K562 (cell line): ENCODE data around the gene CRELD2. TPM values are rescaled to one million over a fixed set of nuclear protein-coding genes. Genes with fewer than 3 reads are reported as not detected.

Experiments used
- ELF1 ChIP-seq: fragments of 200-800 bp; sonication (Bioruptor generic); IDR thresholded peaks from 2 replicates; pipeline ENCODE4 v1.6.1; 2016; ENCODE audit warnings: missing genetic modification characterization, missing compliant biosample characterization
- NFXL1 ChIP-seq: fragments of 450-650 bp; formaldehyde crosslinking; IDR thresholded peaks from 2 replicates; pipeline ENCODE4 v1.4.0; 2021; ENCODE audit warnings: mild to moderate bottlenecking
- RBM25 ChIP-seq: fragments of 200-400 bp; formaldehyde crosslinking; IDR thresholded peaks from 2 replicates; pipeline ENCODE4 v1.6.1; 2018; ENCODE audit warnings: low read length, low read depth, moderate library complexity; ENCODE audit not compliant: severe bottlenecking
- TCFL5 ChIP-seq: fragments of 250-450 bp; sonication (Bioruptor Pico); conservative IDR thresholded peaks from 2 replicates; pipeline ENCODE4 v1.6.1; 2021; ENCODE audit warnings: mild to moderate bottlenecking, moderate library complexity, matching md5 sums
- TFAP4 ChIP-seq: sonication (generic); formaldehyde crosslinking; IDR thresholded peaks from 2 replicates; pipeline ENCODE4 v1.8.0; 2022; ENCODE audit warnings: missing genetic modification reagents, mild to moderate bottlenecking, moderate library complexity, borderline replicate concordance
- ZBTB7A ChIP-seq: IDR thresholded peaks from 2 replicates; pipeline ENCODE4 v1.6.1; 2011; ENCODE audit warnings: low read depth, mild to moderate bottlenecking, low read length, moderate library complexity, borderline replicate concordance; ENCODE audit not compliant: control insufficient read depth
- ZNF354B ChIP-seq: fragments of 250-450 bp; sonication (Bioruptor Pico); IDR thresholded peaks from 2 replicates; pipeline ENCODE4 v1.4.0; 2020
- ZNF384 ChIP-seq: IDR thresholded peaks from 2 replicates; pipeline ENCODE4 v1.6.1; 2012; ENCODE audit warnings: low read depth, low read length, improper control_type of control experiment
- ZSCAN29 ChIP-seq: fragments of 450-650 bp; IDR thresholded peaks from 2 replicates; pipeline ENCODE4 v1.6.1; 2017
- polyA plus RNA-seq, 8 experiments: library from polyadenylated mRNA; depleted of rRNA in 4 of 8; stranded (reverse) in 5 of 8; unstranded in 3 of 8; fragments of >200 nt; fragmentation: Nextera tagmentation in 2 of 8; fragmentation: Illumina TruSeq in 1 of 8; extraction: Ambion mirVana in 2 of 8; extraction: Trizol in 1 of 8; gene quantifications; 2 replicates each; pipeline versions ENCODE4 v1.2.1 to v1.2.3, GENCODE V29; 2011 to 2014; ENCODE audit warnings: inconsistent platforms in 1 of 8, missing spikeins in 1 of 8
- total RNA-seq, 7 experiments: library from RNA; depleted of rRNA in 6 of 7; stranded (reverse); fragments of >200 nt in 6 of 7; fragmentation: Illumina TruSeq in 2 of 7; extraction: Trizol in 2 of 7; gene quantifications; 2 replicates each; pipeline versions ENCODE4 v1.2.1 to v1.2.3, GENCODE V29; 2011 to 2021; ENCODE audit warnings: low replicate concordance in 1 of 7
- TF ChIP-seq, protein P1 (sequence below), 2 experiments: IDR thresholded peaks; 2 replicates each; pipeline ENCODE4 v1.6.1; 2011; ENCODE audit warnings: borderline replicate concordance in 1 of 2, control low read depth in 1 of 2, low read depth in 1 of 2, low read length in 1 of 2, mild to moderate bottlenecking in 1 of 2, mixed read lengths in 1 of 2, moderate library complexity in 1 of 2; ENCODE audit not compliant: insufficient read depth in 1 of 2, insufficient read length in 1 of 2, poor library complexity in 1 of 2, severe bottlenecking in 1 of 2; ENCODE audit errors: extremely low read depth in 1 of 2

The CRELD2 gene
- total and polyA plus RNA-seq, 9 of the 15 experiments (the other 6 are each of a cell fraction or from before 2014, with no cell fraction given), result 0.96 to 25.3 (median 8.8) TPM

DNA sequence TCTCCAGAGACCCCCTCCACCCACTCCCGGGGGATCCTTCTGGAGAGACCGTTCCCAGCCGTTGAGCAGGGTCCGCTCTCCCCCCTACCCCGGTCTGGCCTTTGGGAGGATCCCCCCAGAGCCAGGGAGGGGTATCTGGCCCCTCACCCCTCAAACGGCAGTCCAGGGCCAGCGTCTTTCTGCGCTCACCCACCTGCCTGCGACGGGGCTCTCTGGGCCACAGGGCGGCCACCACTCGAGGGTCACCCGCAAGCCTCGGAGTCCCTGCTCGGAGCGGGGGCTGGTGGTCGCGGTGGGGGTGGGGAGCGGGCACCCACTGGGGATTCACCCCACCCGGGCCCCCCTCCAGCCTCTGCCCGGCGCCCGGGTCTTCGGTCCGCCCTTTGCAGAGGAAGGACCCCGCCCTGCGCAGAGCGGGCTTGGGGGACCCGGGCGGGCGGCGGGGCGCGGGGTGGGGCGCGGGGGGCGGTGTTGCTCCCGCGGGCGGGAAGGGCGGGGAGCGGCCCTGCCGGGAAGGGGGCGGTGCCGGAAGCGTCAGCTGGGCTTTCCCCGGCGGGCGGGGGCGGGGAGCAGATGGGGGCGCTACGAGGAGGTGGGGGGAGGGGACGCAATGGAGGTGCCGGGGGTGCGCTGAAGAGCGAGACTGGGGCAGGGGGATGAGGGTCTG, 16.6 kb downstream of the CRELD2 start (continued):
- TF ChIP-seq ZSCAN29, result no peak
- TF ChIP-seq NFXL1 (CRISPR knock-in tag), result no peak
- TF ChIP-seq TFAP4 (CRISPR knock-in tag), result peak; percentile 15; the same call in 1 of the 2 replicates
- no peak for TF ChIP-seq ZNF354B (CRISPR knock-in tag)
- TF ChIP-seq TCFL5 (CRISPR knock-in tag), result no peak
- TF ChIP-seq ZBTB7A, result peak; percentile 26; the same call in 1 of the 2 replicates
- TF ChIP-seq, protein P1, sequence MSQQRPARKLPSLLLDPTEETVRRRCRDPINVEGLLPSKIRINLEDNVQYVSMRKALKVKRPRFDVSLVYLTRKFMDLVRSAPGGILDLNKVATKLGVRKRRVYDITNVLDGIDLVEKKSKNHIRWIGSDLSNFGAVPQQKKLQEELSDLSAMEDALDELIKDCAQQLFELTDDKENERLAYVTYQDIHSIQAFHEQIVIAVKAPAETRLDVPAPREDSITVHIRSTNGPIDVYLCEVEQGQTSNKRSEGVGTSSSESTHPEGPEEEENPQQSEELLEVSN (IDR thresholded peaks at IDR 0.05; ENCODE audit: borderline replicate concordance in 1 of 2, extremely low read depth in 1 of 2, insufficient read depth in 1 of 2, insufficient read length in 1 of 2, low read depth in 1 of 2, low read length in 1 of 2, poor library complexity in 1 of 2, severe bottlenecking in 1 of 2), result peak in 1 of 2 experiments; percentile 69
- no peak for TF ChIP-seq ZNF384
- TF ChIP-seq ELF1 (tag), result peak; percentile 62; the same call in 1 of the 2 replicates
- TF ChIP-seq RBM25, result no peak
